ENCODE measurements around the gene CRYBA4. TPM values are rescaled to one million over a fixed set of nuclear protein-coding genes. Genes with fewer than 3 reads are reported as not detected.

Gene CRYBA4
- total RNA-seq, 3 donors from 2014 or later: not detected

- H3K4me1 ChIP-seq (ENCODE audit: low read depth): peaks cover 11% of the 10 kb centered on the region
- no peaks in the 10 kb centered on the region for H3K9me3 ChIP-seq
- H3K4me3 ChIP-seq: no peak overlapping the region
- DNase-seq (peak; percentile 53 to 82 (median 68)), ATAC-seq (peak; percentile 61)
- TF ChIP-seq CTCF (IDR thresholded peaks at IDR 0.05): no peak
- intact Hi-C loops (cut with DNase I, micrococcal nuclease): no loop called here
- H3K36me3 ChIP-seq (ENCODE audit: low read depth): no peaks in the 10 kb centered on the region
Observed at GRCh38 chr22:26642465-26643417, 21.0 kb downstream of the CRYBA4 start.

- no peak for DNase-seq
- Histone ChIP-seq H3K4me3 (no peak overlapping the region), H3K36me3 (ENCODE audit: low read depth) (no peaks in the 10 kb centered on the region), H3K4me1 (ENCODE audit: low read depth) (peaks cover 11% of the 10 kb centered on the region), H3K9me3 (no peaks in the 10 kb centered on the region)
- no peak for ATAC-seq
- intact Hi-C loops (cut with DNase I, micrococcal nuclease): no loop called here
- TF ChIP-seq CTCF (IDR thresholded peaks at IDR 0.05): no peak
Observed at GRCh38 chr22:26643418-26644100, 21.8 kb downstream of the CRYBA4 start.

- Histone ChIP-seq H3K4me3 (no peak overlapping the region), H3K36me3 (ENCODE audit: low read depth) (no peaks in the 10 kb centered on the region), H3K9me3 (no peaks in the 10 kb centered on the region), H3K4me1 (ENCODE audit: low read depth) (peaks cover 11% of the 10 kb centered on the region)
- DNase-seq (no peak), ATAC-seq (no peak)
- intact Hi-C loops (cut with DNase I, micrococcal nuclease): no loop called here
- TF ChIP-seq CTCF (IDR thresholded peaks at IDR 0.05): no peak
Observed at GRCh38 chr22:26646158-26646557, 24.4 kb downstream of the CRYBA4 start.

GRCh38 chr22:26648011-26648497, 26.3 kb downstream of the CRYBA4 start:
- Histone ChIP-seq H3K4me1 (ENCODE audit: low read depth) (peaks cover 11% of the 10 kb centered on the region), H3K36me3 (ENCODE audit: low read depth) (no peaks in the 10 kb centered on the region), H3K4me3 (no peak overlapping the region), H3K9me3 (no peaks in the 10 kb centered on the region)
- DNase-seq: no peak
- no peak for TF ChIP-seq CTCF (IDR thresholded peaks at IDR 0.05)
- ATAC-seq: peak; percentile 35
- intact Hi-C loops (cut with DNase I, micrococcal nuclease): no loop called here

GRCh38 chr22:26648528-26649388, 27.0 kb downstream of the CRYBA4 start:
- Histone ChIP-seq H3K4me3 (no peak overlapping the region), H3K9me3 (no peaks in the 10 kb centered on the region), H3K36me3 (ENCODE audit: low read depth) (no peaks in the 10 kb centered on the region), H3K4me1 (ENCODE audit: low read depth) (peaks cover 7% of the 10 kb centered on the region)
- no peak for DNase-seq
- TF ChIP-seq CTCF (IDR thresholded peaks at IDR 0.05): no peak
- intact Hi-C loops (cut with DNase I, micrococcal nuclease): no loop called here
- no peak for ATAC-seq

All from mucosa of descending colon (tissue), 3 donors.